Activated T-helper 17 cell treated with anti-CD3 and anti-CD28 coated beads, Interleukin-2, amount 50 U/mL, for 72 hours (primary cell): ENCODE measurements around the gene CRYM. TPM values are rescaled to one million over a fixed set of nuclear protein-coding genes. Genes with fewer than 3 reads are reported as not detected.

Experiments
- ATAC-seq: fragments of 150-1000 bp; cut with Tn5 transposase; replicated peaks from 2 replicates; pipeline ENCODE4 v1.10.0; 2021; ENCODE audit warnings: mild to moderate bottlenecking, moderate library complexity
- H3K27ac Mint-ChIP-seq: one replicate; pipeline ENCODE4 v1.8.0; 2022; ENCODE audit warnings: mixed read lengths
- H3K27me3 Mint-ChIP-seq: one replicate; pipeline ENCODE4 v1.8.0; 2022; ENCODE audit warnings: mixed read lengths
- H3K36me3 Mint-ChIP-seq: one replicate; pipeline ENCODE4 v1.8.0; 2022; ENCODE audit warnings: low read depth, mild to moderate bottlenecking, mixed read lengths
- H3K4me1 Mint-ChIP-seq: one replicate; pipeline ENCODE4 v1.8.0; 2022; ENCODE audit warnings: mixed read lengths
- H3K4me3 Mint-ChIP-seq: one replicate; pipeline ENCODE4 v1.8.0; 2022; ENCODE audit warnings: mild to moderate bottlenecking, mixed read lengths
- H3K9me3 Mint-ChIP-seq: one replicate; pipeline ENCODE4 v1.8.0; 2022; ENCODE audit warnings: mixed read lengths
- total RNA-seq, 2 donors: library from RNA; stranded (reverse); gene quantifications; one replicate each; pipeline ENCODE4 v1.2.3, GENCODE V29; 2022

Gene CRYM
- total RNA-seq, 2 donors from 2014 or later: not detected

DNA sequence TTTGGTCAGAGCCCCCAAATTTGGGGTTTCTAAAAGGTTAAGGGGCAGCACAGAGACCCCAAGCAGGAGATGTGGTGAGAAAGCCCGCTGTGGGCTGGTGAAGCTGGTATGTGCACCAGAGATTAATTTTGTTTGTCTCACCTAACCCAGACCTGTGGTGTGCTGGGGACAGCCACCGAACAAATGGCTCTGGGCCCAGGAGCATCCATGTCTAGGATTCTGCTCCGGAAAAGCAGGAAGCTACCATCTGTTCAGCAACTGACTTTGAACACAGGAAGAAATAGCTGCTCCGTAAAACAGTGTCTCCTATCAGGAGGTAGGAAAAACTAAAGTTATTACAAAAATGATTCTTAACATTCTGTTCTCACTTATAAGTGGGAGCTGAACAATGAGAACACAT, 64.0 kb downstream of the CRYM start:
- Mint-ChIP-seq H3K4me1 (no peaks in the 10 kb centered on the region), H3K9me3 (no peaks in the 10 kb centered on the region), H3K4me3 (no peak overlapping the region), H3K27ac (no peak overlapping the region), H3K36me3 (no peaks in the 10 kb centered on the region), H3K27me3 (peaks cover 27% of the 10 kb centered on the region)
- no peak for ATAC-seq

DNA sequence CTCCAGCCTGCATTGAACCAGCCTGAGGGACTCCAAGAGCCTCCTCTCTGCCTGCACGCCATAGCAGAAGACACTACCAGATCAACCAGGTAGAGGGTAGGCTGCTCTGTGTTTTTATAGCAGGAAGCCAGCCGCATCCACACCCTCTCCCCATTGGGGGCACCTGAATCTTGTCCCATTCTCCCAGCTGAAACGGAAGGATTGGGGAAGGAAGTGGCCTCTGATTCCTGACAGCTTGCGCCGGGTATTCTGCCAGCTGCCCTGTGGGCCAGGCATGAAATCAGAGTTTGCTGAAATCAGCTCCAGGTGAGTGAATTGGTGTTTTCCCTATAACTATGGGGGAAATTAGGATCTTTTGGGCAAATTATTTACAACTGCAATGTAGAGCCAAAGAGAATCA, 66.6 kb downstream of the CRYM start, which contains the start of gene ZP2:
Gene ZP2, minus strand, starts transcription at position 89 of the 400 bp plus-strand sequence. Its CDS starts 27 bp downstream, at position 62.
- no peak for ATAC-seq
- Mint-ChIP-seq H3K9me3 (no peaks in the 10 kb centered on the region), H3K4me3 (no peak within 1 kb of the TSS), H3K36me3 (no peaks in the 10 kb centered on the region), H3K27me3 (peaks cover 19% of the 10 kb centered on the region), H3K4me1 (no peaks in the 10 kb centered on the region), H3K27ac (no peak within 1 kb of the TSS)

Other genes with a start within 250 kb of the CRYM start
- under 1 TPM; 0.11 TPM for gene DNAH3, start 127.4 kb downstream of the CRYM start, total RNA-seq
- gene LDAF1, start 119.6 kb downstream of the CRYM start, total RNA-seq: 10 to 100 TPM; 13.3 to 15.8 TPM
- gene ZP2, start 66.7 kb downstream of the CRYM start, total RNA-seq: not detected
- gene ANKS4B, start 44.6 kb downstream of the CRYM start, total RNA-seq: not detected